H54 (cell line): ENCODE results near the gene TOX2.

Experiments used
- DNase-seq: peaks from one replicate; pipeline ENCODE4 v3.0.0; 2011; ENCODE audit warnings: low spot score, mixed read lengths; ENCODE audit not compliant: insufficient read length
- FAIRE-seq: peaks from 3 replicates; lab custom pipeline; 2011; peaks lifted over from hg19 to GRCh38; lab: Jason Lieb, UNC
- POLR2A ChIP-seq: IDR thresholded peaks from 2 replicates; pipeline ENCODE4 v1.6.1; 2011; ENCODE audit warnings: low read depth, mild to moderate bottlenecking, low read length

The TOX2 gene, protein sequence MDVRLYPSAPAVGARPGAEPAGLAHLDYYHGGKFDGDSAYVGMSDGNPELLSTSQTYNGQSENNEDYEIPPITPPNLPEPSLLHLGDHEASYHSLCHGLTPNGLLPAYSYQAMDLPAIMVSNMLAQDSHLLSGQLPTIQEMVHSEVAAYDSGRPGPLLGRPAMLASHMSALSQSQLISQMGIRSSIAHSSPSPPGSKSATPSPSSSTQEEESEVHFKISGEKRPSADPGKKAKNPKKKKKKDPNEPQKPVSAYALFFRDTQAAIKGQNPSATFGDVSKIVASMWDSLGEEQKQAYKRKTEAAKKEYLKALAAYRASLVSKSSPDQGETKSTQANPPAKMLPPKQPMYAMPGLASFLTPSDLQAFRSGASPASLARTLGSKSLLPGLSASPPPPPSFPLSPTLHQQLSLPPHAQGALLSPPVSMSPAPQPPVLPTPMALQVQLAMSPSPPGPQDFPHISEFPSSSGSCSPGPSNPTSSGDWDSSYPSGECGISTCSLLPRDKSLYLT

DNA sequence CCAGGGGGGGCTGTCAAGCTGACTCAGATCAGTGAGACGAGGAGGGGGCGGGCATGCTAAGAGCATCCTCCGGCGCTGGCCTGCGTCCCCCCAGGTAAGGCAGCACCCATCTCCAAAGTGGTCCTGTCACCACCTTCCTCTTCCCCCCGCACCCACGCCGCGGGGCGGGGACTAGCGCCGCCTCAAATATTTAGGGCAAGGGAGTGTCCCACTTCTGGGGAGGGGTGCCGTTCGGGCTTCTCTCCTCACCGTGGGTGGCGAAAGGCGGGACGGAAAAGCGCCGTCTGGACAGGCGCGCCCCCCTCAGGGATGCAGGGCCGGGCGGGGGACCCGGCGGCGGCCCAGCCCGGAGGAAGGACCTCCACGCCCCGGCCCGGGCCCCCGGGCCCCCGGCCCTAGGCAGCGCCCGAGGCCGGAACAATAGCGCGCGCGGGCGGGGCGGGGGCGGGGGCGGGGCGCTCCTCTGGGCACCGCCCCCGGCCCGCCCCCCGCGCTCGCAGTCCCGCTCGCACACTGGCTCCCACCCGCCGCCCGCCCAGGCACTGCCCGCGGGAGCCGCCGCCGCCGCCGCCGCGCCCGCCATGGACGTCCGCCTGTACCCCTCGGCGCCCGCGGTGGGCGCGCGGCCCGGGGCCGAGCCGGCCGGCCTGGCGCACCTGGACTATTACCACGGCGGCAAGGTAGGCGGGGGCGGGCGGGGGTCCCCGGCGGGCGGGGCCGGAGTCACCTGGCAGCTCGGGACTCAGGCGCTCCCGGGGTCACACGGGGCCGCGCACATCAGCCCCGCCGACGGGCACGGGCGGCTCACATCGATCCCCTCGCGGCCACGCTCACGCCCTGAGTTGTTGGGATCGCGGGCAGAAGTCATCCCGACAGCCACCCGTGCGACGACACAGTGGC is at the start of gene TOX2:
Gene TOX2, plus strand, starts transcription at position 542 of the 900 bp plus-strand sequence. Its CDS starts 40 bp downstream, at position 582.
- DNase-seq = peak; percentile 76

DNA sequence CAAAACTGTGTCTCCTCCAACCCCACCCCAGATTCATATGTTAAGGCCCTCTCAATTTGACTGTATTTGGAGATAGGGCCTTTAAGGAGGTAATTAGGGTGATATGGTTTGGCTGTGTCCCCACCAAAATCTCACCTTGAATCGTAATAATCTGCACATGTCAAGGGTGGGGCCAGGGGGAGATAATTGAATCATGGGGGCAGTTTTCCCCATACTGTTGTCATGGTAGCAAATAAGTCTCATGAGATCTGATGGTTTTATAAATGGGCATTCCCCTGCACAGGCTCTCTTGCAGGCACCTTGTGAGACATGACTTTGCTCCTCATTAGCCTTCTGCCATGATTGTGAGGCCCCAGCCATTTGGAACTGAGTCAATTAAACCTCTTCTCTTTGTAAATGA is 46.6 kb upstream of the TOX2 start:
- FAIRE-seq = no peak

More for the DNA sequence above, at the start of gene TOX2:
- no peak for FAIRE-seq
- no peak for TF ChIP-seq POLR2A

DNA sequence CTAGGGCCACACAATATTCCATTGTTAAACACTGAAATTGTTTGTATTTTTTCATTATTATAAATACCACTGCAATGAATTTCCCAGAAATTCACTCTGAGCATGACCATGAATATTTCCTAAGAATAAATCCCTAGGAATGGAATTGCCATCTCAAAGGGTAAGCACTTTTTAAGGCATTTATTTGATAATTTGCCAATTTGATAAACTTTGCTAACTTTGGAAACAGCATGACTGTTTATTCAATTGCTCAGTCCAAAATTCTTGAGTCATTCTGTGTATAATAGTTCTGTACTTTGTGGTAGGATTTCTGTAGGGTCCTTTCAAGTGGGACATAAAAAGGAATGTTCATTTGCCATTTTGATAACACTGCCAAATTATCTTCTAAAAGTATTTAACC is 44.2 kb upstream of the TOX2 start:
- no peak for TF ChIP-seq POLR2A
- FAIRE-seq (no peak), DNase-seq (no peak)

More for the DNA sequence above, 46.6 kb upstream of the TOX2 start:
- no peak for TF ChIP-seq POLR2A
- no peak for DNase-seq

DNA sequence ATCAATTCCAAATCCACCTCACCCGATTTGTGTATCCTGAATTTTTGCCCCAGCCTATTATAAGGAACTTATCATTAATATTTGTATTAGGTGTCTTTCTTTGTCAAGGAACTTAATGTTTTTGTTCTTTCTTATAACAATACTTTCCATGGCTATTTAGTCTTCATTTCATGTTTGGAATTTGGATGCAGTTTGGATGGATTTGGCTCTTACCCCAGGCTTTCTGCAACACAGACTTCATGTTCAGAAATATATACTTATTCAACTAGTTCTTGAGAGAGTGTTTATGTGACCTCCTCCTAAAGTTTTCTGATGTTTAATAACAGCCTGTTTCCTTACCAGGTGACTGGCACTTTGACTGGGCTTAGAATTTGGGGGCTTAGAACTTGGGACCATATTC is 35.9 kb upstream of the TOX2 start:
- TF ChIP-seq POLR2A = no peak
- no peak for FAIRE-seq

DNA sequence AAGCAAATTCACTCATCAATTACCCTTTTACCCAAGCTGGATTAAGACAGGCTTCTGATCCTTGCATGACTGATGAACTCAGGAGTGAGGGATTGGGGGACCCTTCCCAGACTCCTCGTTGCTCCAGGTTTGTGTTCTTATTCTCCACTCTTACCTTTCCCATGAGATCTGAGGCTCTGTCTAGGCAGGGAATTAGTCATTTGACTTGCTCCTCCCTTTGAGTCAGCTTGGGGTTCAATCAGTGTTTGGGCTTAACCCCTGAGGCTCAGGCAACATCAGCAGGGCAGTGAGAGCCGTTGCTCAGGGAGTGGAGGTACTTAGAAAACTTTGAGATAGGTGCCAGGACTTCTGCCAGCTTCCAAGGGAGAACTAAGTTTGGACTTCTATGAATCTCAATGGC is 20.7 kb upstream of the TOX2 start:
- TF ChIP-seq POLR2A = no peak

More for the DNA sequence above, 35.9 kb upstream of the TOX2 start:
- DNase-seq = no peak

DNA sequence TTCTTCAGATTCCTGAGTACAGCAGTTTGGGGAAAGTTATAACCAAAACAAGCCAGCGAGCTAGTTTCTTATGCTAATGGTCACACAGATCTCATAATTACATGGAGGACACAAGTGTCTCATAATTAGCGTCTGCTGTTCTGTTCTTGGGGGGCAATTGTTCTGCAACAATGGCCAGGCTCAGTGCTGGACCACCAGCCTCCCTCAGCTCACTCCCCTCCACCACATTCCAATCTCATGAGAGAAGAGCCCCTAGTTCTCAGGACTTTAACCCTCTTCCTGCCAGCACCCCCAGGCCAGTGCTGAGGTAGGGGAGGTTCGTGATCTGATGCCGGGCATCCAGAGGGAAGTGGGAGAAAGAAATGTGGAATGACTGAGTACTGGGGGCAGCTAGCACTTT is 20.2 kb upstream of the TOX2 start:
- no peak for TF ChIP-seq POLR2A
- FAIRE-seq (no peak), DNase-seq (no peak)

More for the DNA sequence above, 20.7 kb upstream of the TOX2 start:
- DNase-seq (no peak), FAIRE-seq (peak; percentile 43)

DNA sequence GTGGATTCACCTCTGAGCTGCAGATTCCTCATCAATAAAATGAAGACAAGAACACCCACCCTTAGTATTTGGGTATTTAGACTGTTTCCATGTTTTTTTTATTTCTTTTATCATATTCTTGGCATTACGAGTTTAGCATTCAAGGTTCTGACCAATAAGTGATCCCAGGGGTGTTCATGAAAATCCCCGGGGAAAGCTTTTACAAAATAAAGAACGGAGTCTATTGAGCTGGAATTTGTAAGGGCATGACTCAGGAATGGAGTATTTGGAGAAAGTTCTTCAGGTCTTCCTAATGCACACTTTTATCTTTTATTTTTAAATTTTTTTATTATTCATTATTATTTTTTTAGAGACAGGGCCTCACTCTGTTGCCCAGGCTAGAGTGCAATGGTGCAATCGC is 19.4 kb upstream of the TOX2 start:
- no peak for DNase-seq
- no peak for FAIRE-seq
- TF ChIP-seq POLR2A = no peak

DNA sequence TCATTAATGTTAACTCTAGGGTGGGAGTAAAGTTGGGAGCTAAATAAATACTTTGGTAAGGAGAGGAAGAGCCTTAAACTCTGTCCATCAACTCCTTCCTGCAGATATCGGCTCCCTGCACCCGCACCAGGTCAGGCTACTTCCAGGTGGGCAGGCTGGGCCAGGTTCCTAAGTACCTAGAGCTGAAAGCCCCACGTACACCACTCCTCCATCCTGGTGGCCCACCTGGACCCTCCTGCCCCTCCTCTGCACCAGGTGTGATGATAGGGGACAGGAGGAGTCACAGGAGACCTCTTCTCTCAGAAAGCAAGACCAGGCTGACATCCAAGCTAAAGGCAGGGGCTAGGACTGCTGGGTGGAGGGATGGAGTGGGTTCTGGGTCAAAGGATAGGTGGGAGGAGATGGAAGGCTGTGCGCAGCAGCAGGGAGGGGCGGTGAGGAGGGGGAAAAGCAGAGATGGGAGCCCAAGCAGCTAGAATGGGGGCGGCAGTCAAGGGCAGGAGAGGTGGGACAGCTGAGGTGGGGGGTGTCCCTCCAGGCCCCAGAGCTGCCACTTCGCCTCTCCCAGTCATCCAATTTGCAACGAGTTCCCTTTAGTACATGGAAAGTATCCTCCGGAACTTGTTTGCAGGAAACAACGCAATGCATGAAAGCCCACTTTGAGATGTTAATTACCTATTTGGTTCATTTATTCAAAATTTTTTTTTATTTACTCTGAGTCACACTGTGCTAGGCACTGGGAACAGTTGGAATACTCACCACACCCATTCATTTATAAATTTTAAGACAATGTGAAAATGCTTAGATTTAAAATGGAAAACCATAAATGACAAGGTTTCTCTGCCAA is 15.2 kb upstream of the TOX2 start:
- no peak for FAIRE-seq
- TF ChIP-seq POLR2A = no peak
- DNase-seq = no peak

DNA sequence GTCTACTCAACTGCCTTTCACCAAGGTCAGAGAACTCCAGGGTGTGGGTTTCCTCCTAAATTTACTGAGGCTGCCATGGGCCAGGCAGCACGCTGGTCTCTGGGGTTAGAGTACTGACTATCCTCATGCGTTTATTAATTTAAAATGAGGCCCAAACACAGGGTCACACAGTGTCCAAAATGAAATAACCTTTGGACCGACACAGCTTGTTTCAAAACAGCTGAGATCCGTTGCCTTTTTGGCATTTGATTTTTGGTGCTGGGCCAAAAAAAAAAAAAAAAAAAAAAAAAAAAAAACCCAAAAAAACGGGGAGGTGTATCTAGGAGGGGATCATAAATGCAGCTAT is 14.6 kb upstream of the TOX2 start:
- FAIRE-seq (no peak), DNase-seq (no peak)
- no peak for TF ChIP-seq POLR2A

DNA sequence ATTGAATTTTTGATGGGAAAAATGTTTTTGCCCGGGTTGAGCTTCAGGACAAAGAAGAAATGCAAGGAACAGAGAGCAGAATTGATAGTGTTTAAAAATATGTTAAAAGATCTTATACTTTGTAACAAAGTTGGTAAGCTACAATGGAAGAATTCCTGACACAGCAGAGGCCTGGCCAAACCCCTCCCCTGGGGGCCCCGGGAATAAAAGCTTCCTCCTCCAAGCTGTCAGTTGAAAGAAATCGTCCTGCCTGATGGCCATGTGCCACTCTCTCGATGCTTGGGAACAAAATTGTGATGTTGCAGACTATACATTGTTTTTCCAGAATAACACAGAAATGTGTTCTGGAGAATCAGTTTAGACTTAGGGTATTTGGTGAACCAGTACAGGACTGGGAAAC is 14.2 kb upstream of the TOX2 start:
- TF ChIP-seq POLR2A = no peak
- FAIRE-seq (no peak), DNase-seq (no peak)

DNA sequence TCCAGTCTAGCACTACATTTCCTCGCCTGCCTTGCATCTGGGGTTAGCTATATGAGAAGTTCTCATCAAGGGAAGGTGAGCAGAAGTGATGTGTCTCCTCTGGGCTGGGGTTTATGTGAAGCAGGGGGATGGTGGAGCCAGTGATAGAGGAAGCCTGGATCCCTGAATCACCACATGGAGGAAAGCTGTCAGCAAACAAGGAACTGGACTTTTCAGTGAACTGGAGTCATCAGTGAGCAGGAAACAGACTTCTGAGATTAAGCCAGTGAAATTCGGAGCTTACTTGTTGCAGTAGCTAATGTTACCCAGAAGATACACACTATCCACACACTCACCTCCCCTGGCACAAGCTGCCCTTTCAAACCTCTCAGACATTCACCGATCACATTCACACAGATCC is 13.4 kb upstream of the TOX2 start:
- no peak for TF ChIP-seq POLR2A
- no peak for DNase-seq
- no peak for FAIRE-seq

DNA sequence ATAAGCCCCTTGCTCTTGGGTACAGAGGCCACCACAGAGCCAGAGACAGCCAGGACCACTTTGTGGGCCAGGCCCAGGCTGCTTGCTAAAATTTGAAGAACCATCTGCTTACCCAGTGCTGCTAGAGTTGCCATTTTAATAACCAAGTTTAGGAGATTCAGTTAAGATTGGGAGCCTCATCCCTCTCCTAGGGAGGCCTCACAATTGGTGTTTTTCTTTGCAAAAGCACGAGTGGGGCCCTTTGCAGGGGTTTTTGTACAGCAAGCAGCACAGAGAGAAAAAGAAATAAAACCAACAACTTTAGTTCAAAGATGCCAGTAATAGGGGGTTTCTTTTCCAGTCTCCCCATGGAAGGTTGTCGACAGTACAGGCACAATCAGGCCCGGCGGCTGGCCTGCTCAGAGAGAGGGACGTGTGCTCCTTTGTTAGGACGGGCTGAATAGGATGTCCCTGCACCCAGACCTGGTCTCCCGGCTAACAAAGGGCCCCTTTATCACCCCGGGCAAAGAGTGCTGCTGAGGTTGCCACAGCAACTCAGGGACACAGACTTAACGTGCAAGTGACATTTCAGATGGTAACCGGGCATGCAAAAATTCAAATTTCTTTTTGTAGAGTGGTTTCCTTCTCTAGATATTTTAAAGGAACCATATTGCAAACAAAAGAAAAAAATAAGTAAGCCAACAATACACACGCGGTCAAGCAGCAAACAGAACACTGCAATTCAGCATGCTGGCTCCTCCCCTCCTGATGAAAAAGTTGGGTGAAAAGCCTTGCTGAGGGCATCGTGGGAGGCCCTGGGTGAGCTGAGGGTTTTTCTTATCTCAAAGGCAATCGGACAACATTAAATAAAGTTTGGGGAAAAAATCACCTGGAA is 10.5 kb upstream of the TOX2 start:
- FAIRE-seq (no peak), DNase-seq (no peak)
- no peak for TF ChIP-seq POLR2A

DNA sequence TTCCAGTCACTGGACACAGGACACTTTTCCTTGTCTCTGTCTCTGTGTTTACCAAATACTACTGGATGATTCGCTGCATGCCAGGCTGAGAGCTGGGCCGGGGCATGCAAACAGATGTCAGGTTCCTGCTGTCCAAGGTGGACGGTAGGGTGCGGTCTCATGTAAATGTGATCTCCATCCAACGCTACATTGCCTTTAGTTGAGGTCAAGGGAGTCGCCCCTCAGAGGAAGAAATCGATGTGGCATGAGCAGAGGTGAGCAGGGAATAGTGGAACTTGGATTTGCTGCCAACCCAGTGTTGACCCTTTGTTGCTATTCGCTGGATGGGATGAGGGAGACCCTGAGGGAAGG is 9.8 kb upstream of the TOX2 start:
- TF ChIP-seq POLR2A = no peak
- FAIRE-seq = no peak
- DNase-seq = no peak
